Renal cortical epithelial cell (primary cell): ENCODE measurements around the gene CSNK1A1. TPM values are rescaled to one million over a fixed set of nuclear protein-coding genes. Genes with fewer than 3 reads are reported as not detected.
"Not testable (repeated sequence)": the region's sequence is repeated elsewhere in the genome, so short reads cannot be mapped to it uniquely, and the experiment has no call there.

Experiments
- DNase-seq: peaks from one replicate; pipeline ENCODE4 v3.0.0-alpha.2; 2011; ENCODE audit warnings: low read depth
- total RNA-seq: library from RNA; depleted of rRNA; stranded (reverse); fragments of >200 nt; gene quantifications from 2 replicates; pipeline ENCODE4 v1.2.3, GENCODE V29; 2014

The CSNK1A1 gene
- total RNA-seq, 1 donor from 2014 or later = 316 TPM

- DNase-seq = no peak
Observed at GRCh38 chr5:149490599-149491485, 60.4 kb downstream of the CSNK1A1 start.

DNA sequence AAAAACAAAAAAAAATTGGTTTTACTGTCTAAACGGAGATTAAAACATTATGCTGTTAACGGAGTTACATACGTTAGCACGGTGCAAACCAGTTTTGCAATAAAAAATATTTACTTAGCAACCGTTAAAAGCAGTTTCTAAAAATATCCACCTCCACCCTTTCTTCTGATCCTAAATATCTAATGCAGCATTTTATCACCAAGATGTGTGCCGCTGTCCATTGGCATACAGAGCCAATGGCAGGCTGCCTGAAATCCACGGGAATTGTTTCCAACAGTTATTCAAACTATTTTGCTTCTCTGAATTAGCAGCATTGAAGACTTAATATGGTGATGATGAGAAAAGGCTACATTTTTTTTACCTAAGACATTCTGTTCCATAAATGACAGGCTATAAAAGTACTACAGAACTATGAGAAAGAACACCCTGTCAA, 61.6 kb downstream of the CSNK1A1 start:
- no peak for DNase-seq

DNA sequence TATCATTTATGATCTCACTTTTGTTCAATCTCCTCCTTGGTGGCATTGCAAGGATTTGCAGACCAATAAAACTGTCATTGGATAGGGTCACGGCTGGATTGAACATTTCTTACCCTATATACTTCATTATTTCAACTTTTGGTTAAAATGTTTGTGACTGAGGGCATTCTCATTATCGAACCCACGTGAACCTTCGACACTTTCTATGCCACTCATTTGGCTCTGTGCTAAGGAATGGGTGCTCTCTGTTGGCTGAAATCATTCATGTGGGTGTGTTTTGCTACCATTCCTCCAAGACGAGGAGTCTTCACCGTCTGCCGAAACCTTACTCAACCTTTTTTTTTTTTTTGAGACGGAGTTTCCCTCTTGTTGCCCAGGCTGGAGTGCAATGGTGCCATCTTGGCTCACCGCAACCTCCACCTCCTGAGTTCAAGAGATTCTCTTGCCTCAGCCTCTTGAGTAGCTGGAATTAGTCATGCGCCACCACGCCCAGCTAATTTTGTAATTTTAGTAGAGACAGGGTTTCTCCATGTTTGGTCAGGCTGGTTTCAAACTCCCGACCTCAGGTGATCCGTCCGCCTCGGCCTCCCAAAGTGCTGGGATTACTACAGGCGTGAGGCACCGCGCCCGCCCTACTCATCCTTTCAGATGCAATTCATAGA, 62.5 kb downstream of the CSNK1A1 start:
- DNase-seq = no peak

GRCh38 chr5:149487672-149488071, 63.6 kb downstream of the CSNK1A1 start:
- DNase-seq = no peak

- peak; percentile 74 for DNase-seq
Observed at GRCh38 chr5:149486726-149487635, 64.3 kb downstream of the CSNK1A1 start.

GRCh38 chr5:149485655-149486615, 65.3 kb downstream of the CSNK1A1 start:
- DNase-seq = peak; percentile 100

DNA sequence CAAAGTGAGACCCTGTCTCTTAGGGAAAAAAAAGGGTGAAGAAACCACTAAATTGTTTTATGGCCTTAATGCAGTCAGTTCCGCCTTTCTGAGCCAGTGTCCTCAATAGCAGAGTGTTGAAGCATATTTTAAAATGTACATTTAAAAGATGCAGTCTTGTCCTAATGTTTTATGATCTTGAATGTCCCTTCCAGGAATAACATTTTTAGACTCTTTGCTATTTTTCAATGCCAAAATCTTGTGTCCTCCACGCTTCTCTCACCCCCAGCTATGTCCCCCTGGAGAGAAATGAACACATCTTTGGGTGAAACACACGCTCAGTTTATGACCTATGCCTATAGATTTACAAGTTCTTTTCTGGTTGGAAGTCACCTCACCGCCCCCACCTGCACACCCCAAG, 69.8 kb downstream of the CSNK1A1 start:
- no peak for DNase-seq

- DNase-seq = no peak
Observed at GRCh38 chr5:149478761-149479160, 72.5 kb downstream of the CSNK1A1 start.

DNA sequence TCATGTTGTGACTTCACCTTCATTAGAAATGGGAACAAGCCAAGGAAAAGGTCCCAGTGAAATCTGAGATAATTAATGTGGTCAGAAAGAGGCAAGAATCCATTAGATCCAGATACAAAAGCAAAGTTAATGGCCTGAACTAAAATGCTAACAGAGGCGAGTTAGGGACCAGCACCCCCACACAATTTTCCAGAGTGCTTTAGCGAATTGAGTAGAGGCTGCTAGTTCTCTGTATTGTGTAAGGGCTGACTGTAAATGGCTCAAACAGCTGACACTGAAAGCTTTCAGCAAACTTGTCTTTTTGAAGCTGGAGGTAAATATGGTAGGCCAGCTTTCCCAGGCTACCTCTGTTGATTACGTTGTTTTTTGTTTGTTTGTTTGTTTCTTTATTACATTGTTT, 75.5 kb downstream of the CSNK1A1 start:
- DNase-seq = peak; percentile 58

DNA sequence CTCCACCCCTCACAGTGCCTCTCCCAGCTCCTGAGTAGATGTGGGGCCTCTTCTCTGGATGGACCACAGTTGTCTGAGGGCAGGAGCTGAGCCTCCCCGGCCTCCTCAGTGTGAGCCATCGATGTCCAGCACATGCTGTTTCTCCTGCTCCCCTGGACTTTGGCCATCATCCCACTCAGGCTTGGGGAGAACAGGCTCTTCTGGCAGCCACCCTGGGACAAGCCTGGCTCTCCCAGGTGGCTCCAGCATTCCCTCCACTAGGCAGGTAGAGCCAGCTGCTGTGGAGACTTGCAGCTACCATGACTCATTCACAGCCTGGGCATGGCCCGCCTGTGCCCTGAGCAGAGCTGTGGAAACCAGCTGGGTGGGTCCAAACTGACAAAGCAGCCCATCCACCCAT, 77.0 kb downstream of the CSNK1A1 start:
- DNase-seq = peak; percentile 69

- no peak for DNase-seq
Observed at GRCh38 chr5:149473441-149473840, 77.8 kb downstream of the CSNK1A1 start.

- DNase-seq = no peak
Observed at GRCh38 chr5:149472399-149472798, 78.8 kb downstream of the CSNK1A1 start.

DNA sequence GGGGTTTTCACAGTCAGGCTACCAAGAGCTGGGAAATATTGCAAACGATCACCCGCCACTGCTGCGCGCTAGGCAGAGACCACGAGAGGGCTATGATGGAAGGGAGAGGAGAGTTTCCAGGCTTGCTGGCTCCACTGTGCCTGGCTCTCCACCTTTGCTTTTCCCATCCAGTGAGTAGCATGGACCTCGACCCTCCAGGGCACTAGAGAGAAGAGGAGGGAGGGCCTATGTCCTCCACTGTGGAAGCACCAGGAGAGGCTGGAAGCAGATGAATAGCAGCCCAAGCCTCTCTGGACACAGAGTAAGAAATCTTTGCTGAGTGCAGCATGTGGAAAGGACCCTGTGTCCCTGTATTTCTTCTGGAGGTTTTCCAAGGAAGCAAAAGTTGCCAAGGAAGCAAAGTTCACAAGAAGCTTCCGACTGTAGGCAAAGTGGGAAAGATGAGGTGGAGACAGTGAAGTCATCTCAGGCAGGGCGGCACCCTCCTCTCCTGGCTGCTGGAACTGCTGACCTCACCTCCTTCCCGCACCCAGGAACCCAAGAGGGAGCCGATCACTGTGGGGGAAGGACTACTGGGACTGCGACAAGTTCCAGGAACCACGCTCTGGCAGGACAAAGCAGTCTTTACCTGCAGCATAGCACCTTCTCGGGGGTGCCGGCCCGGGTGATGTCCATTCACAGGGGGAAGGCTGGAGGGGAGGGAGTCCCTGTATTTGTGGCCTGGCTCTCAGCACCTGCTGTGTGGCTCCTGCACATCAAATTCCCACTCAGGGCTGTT, 79.6 kb downstream of the CSNK1A1 start:
- peak; percentile 80 for DNase-seq

GRCh38 chr5:149470942-149471341, 80.3 kb downstream of the CSNK1A1 start:
- DNase-seq = no peak

DNA sequence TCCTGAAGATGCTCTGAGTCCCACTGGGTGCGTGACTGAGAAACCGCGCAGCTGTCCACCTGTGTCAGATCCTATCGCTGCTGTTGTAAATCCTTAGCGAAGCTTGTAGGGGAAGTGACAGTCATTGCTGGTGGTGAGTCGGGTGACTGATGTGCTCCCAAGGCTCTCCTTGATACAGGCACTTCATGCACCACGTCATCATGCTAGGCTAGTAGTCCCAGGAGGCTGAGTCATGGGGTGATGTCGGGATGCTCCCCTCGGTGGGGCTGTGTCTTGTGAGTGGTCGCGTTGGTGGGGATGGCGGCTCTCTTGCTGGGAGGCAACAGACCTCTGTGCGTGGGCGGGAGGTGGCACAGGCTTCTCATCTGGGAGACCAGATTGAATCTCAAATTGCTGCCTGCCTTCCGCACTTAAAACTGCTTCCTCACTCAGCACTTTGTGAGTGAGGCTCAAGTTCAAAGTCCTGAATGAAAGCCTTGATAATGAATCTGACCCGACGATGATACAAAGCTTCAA, 84.7 kb downstream of the CSNK1A1 start:
- DNase-seq = peak; percentile 76

DNA sequence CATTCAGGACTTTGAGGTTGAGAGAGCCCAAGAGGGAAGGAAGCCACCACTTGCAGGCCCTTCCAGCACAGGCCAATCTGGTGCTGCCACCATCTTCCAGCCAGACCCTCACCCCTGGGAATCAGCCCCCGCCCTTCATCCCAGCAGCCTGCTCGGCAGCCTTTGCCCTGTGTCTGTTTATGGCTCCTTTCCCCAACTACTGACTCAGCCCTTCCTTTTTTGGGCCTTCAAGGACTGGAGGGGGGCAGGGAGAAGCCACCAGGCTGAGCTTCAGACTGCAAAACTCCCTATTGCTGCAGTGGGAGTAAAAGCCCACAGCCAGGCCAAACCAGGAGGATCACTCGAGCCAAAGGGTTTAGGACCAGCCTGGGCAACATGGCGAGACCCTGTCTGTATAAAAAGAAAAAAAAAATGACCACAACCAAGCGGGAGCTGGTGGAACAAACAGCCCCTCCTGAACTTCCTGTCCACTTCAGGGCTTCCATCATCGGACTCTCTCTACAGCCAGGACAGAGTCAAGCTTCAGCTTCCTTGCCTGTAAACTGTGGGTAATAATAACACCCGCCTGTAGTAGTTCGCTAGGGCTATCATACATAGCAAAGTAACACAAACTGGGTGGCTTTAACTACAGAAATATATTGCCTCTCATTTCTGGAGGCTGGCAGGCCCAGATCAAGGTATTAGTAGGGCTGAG, 86.3 kb downstream of the CSNK1A1 start:
- DNase-seq = peak; percentile 60

DNA sequence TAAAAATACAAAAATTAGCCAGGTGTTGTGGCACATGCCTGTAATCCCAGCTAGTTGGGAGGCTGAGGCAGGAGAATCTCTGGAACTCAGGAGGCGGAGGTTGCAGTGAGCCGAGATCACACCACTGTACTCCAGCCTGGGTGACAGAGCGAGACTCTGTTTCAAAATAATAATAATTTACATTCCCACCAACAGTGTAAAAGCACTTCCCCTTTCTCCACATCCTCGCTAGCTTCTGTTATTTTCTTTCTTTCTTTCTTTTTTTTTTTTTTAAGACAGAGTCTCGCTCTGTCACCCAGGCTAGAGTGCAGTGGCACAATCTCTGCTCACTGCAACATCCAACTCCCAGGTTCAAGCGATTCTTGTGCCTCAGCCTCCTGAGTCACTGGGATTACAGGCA, 89.3 kb downstream of the CSNK1A1 start:
- DNase-seq = not testable (repeated sequence)

DNA sequence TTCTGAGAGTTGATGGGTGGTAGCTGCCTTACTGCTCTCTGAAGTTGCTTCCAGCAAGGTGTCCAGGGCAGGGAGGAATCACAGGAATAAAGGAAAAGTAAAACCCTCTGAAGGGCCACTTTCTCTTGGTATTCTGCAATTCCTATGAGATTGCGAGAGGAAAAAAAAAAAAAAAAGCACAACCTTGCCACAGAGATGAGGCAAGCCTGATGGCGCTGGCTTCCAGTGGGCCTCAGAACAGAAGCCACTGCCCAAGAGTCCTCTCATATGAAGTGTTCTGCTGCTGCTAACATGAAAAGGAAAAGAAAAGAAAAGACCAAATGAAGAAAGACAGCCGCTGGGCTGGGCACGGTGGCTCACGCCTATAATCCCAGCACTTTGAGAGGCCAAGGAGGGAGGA, 91.3 kb downstream of the CSNK1A1 start:
- DNase-seq = no peak

GRCh38 chr5:149457393-149457763, 93.9 kb downstream of the CSNK1A1 start:
- DNase-seq = no peak
